GM06990 (cell line): ENCODE measurements around the gene BIRC6.

Source experiments
- DNase-seq: peaks from one replicate; pipeline ENCODE4 v3.0.0-alpha.2; 2011; ENCODE audit not compliant: insufficient read length; ENCODE audit errors: extremely low read depth
- H3K27me3 ChIP-seq: replicated peaks from 2 replicates; pipeline ENCODE4 v1.6.0; 2011; ENCODE audit warnings: low read length; ENCODE audit not compliant: control insufficient read depth, insufficient read depth
- H3K36me3 ChIP-seq: 2 replicates; pipeline ENCODE4 v1.5.1; 2011; ENCODE audit warnings: low read length; ENCODE audit not compliant: control insufficient read depth, insufficient read depth
- H3K4me3 ChIP-seq: replicated peaks from 2 replicates; pipeline ENCODE4 v1.5.1; 2011; ENCODE audit warnings: low read depth, mild to moderate bottlenecking, control low read depth, low read length
- TF ChIP-seq, protein P1 (sequence below): IDR thresholded peaks from 2 replicates; pipeline ENCODE4 v1.5.1; 2011; ENCODE audit warnings: low read length, control low read depth, mild to moderate bottlenecking, inconsistent platforms; ENCODE audit not compliant: insufficient read depth, poor library complexity, severe bottlenecking

The BIRC6 gene

DNA sequence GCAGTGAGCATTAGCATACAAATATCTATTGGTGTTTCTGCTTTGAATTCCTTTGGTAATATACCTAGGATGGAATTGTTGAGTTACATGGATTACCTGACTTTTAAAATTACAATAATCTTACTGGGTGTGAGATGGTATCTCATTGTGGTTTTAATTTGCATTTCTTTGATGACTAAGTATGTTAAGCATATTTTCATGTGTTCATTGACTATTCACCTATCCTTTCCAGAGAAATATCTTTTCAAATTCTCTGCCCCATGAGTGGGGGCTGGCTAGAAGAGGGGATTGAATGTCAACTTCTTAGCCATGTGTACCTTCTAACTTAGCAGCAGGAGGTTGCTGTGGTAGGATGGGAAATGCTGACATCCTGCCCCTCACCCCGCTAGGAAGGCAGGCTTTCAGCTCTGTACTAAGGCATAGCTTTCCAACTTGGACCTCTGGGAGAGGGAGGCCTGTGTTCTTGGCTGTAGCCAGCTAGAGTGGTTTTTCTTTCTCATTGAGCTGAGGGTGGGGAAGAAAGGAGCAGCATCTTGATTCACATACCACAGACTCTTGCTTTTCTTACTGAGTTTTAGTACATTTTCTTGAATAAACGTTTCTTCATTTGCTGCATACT, 207.7 kb downstream of the BIRC6 start:
- no peak for DNase-seq
- H3K36me3 ChIP-seq, result peaks cover 2% of the 10 kb centered on the region

DNA sequence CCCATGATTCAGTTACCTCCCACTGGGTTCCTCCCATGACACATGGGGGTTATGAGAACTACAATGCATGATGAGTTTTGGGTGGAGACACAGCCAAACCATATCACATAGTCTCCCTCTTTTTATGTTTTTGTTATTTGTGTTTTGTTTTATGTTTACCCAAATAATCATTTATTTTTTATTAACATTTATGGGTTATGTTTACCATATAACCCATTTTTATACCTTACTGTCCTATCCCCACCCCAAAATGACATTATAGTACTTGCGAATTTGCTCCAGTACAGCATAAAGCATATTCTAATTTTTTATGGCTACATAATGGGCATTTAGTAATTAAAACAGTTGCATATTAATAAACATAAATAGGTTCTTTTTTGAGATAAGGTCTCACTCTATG, 209.1 kb downstream of the BIRC6 start:
- no peak overlapping the region for H3K4me3 ChIP-seq
- DNase-seq, result no peak
- peaks cover 2% of the 10 kb centered on the region for H3K36me3 ChIP-seq
- TF ChIP-seq, protein P1, sequence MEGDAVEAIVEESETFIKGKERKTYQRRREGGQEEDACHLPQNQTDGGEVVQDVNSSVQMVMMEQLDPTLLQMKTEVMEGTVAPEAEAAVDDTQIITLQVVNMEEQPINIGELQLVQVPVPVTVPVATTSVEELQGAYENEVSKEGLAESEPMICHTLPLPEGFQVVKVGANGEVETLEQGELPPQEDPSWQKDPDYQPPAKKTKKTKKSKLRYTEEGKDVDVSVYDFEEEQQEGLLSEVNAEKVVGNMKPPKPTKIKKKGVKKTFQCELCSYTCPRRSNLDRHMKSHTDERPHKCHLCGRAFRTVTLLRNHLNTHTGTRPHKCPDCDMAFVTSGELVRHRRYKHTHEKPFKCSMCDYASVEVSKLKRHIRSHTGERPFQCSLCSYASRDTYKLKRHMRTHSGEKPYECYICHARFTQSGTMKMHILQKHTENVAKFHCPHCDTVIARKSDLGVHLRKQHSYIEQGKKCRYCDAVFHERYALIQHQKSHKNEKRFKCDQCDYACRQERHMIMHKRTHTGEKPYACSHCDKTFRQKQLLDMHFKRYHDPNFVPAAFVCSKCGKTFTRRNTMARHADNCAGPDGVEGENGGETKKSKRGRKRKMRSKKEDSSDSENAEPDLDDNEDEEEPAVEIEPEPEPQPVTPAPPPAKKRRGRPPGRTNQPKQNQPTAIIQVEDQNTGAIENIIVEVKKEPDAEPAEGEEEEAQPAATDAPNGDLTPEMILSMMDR, result no peak
- H3K27me3 ChIP-seq, result no peaks in the 10 kb centered on the region

More for the DNA sequence above, 207.7 kb downstream of the BIRC6 start:
- TF ChIP-seq, protein P1, result no peak
- H3K4me3 ChIP-seq, result no peak overlapping the region
- H3K27me3 ChIP-seq, result no peaks in the 10 kb centered on the region

- no peak for DNase-seq
- Histone ChIP-seq H3K36me3 (peaks cover 4% of the 10 kb centered on the region), H3K27me3 (no peaks in the 10 kb centered on the region), H3K4me3 (no peak overlapping the region)
- TF ChIP-seq, protein P1, result no peak
These were observed 215.2 kb downstream of the BIRC6 start for GRCh38 chr2:32572030-32572429.

DNA sequence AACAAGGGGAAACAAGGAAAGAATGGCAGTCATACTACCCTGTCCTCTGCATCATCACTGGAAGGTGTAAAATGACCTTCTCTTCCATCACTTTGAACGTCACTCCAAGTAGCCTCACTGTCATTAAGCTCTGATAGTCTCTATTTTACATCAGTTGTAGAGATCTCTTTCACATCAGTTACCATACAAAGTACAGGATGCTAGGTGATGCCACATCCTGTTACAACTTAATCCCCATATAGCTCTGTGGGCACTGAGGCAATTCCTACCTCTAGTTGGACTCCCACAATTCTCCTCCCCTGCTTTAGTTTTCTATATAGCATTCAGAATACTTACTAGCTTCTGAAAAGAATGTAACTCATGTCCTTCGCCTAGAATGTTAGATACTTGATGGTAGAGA, 215.9 kb downstream of the BIRC6 start:
- H3K27me3 ChIP-seq, result no peaks in the 10 kb centered on the region
- no peak overlapping the region for H3K4me3 ChIP-seq
- DNase-seq, result no peak
- H3K36me3 ChIP-seq, result peaks cover 4% of the 10 kb centered on the region
- TF ChIP-seq, protein P1, result no peak

DNA sequence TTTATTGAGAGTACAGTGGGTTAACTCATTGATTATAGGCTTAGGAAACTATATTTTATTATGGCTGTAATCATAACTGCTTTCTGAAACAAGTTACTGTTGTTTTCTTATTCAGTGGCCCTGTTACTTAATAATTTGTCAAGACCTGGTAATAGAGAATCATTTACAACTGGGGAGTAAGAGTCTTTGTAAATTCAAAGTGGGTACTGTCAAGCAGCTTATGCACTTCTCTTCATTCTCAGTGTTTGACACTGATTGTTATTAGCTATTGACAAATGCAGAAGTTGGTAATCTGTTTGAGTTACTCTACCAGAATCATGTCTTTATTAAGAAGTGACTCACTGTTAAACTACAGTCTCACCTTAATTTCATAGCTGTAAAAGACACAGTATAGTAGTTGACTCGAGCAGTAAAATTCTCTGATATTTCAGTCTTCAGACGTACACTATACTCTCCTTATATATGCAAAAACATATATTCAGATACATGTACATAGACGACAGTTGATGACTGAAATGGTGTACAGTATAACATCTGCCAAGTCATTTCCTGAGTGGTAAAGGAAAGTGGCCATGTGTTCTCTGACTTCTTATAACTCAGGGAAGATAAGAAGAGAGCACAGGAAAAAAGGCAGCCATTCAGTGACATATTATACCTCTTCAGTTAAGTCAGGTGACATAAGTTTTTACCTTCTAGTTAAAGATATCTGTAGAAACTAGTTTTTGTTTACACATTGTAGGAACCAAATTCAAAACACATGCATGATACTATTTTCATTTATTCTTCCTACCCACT, 235.0 kb downstream of the BIRC6 start:
- Histone ChIP-seq H3K36me3 (peaks cover 2% of the 10 kb centered on the region), H3K4me3 (no peak overlapping the region), H3K27me3 (no peaks in the 10 kb centered on the region)
- TF ChIP-seq, protein P1, result no peak
- DNase-seq, result no peak

DNA sequence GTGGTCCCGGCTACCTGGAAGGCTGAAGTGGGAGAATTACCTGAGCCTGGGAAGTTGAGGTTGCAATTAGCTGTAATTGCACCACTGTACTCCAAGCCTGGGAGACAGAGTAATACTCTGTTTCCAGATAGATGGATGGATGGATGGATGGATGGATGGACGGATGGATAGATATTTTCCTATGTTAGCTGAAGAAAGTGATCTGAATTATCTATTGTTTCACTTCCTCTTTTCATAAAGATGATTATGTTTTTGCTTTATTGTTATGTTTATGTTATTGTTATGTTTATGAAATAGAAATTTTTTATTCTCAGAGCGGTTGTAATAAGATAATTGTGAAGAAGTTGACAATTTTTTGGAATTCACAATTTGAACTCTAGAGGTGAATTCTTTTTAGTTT, 237.8 kb downstream of the BIRC6 start:
- TF ChIP-seq, protein P1, result no peak
- H3K36me3 ChIP-seq, result peaks cover 4% of the 10 kb centered on the region
- H3K27me3 ChIP-seq, result no peaks in the 10 kb centered on the region
- DNase-seq, result no peak
- H3K4me3 ChIP-seq, result no peak overlapping the region
